Muscle layer of duodenum (tissue), 2 donors: Measurements from ENCODE around the gene SDHAF1.
"Not testable (repeated sequence)": the region's sequence is repeated elsewhere in the genome, so short reads cannot be mapped to it uniquely, and the experiment has no call there.

ENCODE experiments used
- H3K27ac ChIP-seq: one replicate; pipeline ENCODE4 v1.7.0; 2013; ENCODE audit warnings: mild to moderate bottlenecking, low read length
- H3K27me3 ChIP-seq: one replicate; pipeline ENCODE4 v1.7.0; 2013; ENCODE audit warnings: low read depth, mild to moderate bottlenecking, control low read depth, low read length
- H3K36me3 ChIP-seq, 2 donors: one replicate each; pipeline ENCODE4 v1.7.0; 2013; ENCODE audit warnings: low read length in 2 of 2, control low read depth in 1 of 2, mild to moderate bottlenecking in 1 of 2; ENCODE audit not compliant: insufficient read depth in 2 of 2, control insufficient read depth in 1 of 2
- H3K4me1 ChIP-seq, 2 donors: one replicate each; pipeline ENCODE4 v1.7.0; 2013; ENCODE audit warnings: low read length in 2 of 2, mild to moderate bottlenecking in 2 of 2, control low read depth in 1 of 2, moderate library complexity in 1 of 2; ENCODE audit not compliant: insufficient read depth in 2 of 2, control insufficient read depth in 1 of 2
- H3K4me3 ChIP-seq, 2 donors: one replicate each; pipeline ENCODE4 v1.7.0; 2013; ENCODE audit warnings: low read length in 2 of 2, low read depth in 1 of 2, mild to moderate bottlenecking in 1 of 2
- H3K9me3 ChIP-seq, 2 donors: one replicate each; pipeline ENCODE4 v1.7.0; 2013; ENCODE audit warnings: low read length in 2 of 2, control low read depth in 1 of 2, mild to moderate bottlenecking in 1 of 2; ENCODE audit not compliant: control insufficient read depth in 1 of 2
- donor health status: healthy.

SDHAF1 gene, protein sequence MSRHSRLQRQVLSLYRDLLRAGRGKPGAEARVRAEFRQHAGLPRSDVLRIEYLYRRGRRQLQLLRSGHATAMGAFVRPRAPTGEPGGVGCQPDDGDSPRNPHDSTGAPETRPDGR

DNA sequence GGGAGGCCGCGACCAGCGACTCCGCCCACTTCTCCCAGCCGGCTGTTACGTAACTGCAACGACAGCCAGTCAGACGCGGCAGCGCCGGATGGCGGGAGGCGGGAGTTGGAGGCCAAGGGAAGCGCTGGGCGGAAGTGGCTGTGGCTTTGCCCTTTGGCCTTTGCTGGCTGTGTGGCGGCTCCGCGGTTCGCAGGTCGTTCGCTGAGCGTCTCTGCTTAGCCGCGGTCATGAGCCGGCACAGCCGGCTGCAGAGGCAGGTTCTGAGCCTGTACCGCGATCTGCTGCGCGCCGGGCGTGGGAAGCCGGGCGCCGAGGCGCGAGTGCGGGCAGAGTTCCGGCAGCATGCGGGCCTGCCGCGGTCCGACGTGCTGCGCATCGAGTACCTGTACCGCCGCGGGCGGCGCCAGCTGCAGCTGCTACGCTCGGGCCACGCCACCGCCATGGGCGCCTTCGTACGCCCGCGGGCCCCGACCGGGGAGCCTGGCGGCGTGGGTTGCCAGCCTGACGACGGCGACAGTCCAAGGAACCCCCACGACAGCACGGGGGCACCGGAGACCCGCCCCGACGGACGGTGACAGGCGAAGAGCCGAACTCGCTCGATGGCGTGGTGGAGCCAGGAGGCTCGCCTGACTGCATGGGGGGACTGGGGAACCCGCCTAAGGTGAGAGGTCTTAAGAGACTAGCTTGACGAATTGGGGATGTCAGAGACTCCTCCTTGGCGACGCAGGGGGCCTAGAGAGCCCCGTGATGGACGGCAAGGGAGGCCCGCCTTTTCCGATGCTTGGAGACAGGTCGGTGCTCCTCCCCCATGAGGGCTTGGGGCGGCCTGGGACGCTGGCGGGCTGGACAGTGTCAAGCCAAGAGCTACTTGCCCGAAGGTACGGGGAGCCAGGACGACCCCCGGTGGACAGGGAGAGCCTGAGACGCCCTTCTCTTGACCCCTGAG is at the start of gene SDHAF1:
TSS of gene SDHAF1 (plus strand) at position 141 of the 946 bp plus-strand sequence. CDS start at position 228, 87 bp downstream.
- no peaks in the 10 kb centered on the region for H3K9me3 ChIP-seq
- H3K4me3 ChIP-seq, result peak within 1 kb of the TSS; percentile 67 to 96
- H3K4me1 ChIP-seq, result peaks cover 13 to 41% of the 10 kb centered on the region in 2 donors
- H3K27me3 ChIP-seq, result no peaks in the 10 kb centered on the region
- H3K27ac ChIP-seq, result peak within 1 kb of the TSS; percentile 36
- H3K36me3 ChIP-seq, result peaks cover 0 to 5% of the 10 kb centered on the region in 2 donors

DNA sequence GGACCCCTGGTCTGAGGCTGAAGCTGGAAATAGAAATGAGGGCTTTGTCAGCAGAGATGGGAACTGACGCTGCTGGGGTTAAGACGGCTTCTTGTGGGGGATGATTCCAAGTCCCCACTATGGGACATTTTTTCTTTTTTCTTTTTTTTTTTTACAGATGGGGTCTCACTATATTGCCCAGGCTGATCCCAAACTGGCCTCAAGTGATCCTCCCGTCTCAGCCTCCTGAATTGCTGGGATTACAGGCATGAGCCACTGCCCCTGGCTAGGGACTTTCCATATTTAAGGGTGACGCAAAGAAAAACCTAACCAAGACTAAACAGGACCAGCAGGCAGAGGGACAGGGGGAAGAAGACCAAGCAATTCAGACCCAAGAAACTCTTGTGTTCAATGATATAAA is 48.8 kb upstream of the SDHAF1 start:
- no peaks in the 10 kb centered on the region for H3K9me3 ChIP-seq
- H3K36me3 ChIP-seq, result peaks cover 4 to 8% of the 10 kb centered on the region in 2 donors
- H3K4me3 ChIP-seq, result no peak overlapping the region
- H3K4me1 ChIP-seq, result no peaks in the 10 kb centered on the region
- no peaks in the 10 kb centered on the region for H3K27me3 ChIP-seq
- H3K27ac ChIP-seq, result no peak overlapping the region

DNA sequence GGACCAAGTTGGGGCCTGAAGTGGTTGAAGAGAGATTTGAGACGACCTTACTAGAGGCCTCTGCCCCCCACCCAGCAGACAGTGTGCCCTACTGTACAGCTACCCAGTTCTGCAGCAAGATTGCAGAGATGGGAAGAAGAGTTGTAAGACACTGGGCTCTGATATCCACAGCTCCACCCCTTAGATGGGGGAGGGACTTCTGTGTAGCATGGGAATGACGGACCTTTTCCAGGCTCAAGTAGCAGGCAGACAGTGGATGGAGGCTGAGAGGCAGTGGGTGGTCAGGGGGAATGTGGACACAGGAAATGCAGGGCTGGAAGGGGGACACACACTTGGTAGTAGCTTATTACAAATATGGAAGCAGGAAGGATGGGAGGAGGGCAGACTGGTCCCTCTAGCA is 45.9 kb upstream of the SDHAF1 start:
- H3K27me3 ChIP-seq, result no peaks in the 10 kb centered on the region
- H3K27ac ChIP-seq, result no peak overlapping the region
- H3K9me3 ChIP-seq, result no peaks in the 10 kb centered on the region
- H3K4me3 ChIP-seq, result no peak overlapping the region
- no peaks in the 10 kb centered on the region for H3K4me1 ChIP-seq
- H3K36me3 ChIP-seq, result no peaks in the 10 kb centered on the region

DNA sequence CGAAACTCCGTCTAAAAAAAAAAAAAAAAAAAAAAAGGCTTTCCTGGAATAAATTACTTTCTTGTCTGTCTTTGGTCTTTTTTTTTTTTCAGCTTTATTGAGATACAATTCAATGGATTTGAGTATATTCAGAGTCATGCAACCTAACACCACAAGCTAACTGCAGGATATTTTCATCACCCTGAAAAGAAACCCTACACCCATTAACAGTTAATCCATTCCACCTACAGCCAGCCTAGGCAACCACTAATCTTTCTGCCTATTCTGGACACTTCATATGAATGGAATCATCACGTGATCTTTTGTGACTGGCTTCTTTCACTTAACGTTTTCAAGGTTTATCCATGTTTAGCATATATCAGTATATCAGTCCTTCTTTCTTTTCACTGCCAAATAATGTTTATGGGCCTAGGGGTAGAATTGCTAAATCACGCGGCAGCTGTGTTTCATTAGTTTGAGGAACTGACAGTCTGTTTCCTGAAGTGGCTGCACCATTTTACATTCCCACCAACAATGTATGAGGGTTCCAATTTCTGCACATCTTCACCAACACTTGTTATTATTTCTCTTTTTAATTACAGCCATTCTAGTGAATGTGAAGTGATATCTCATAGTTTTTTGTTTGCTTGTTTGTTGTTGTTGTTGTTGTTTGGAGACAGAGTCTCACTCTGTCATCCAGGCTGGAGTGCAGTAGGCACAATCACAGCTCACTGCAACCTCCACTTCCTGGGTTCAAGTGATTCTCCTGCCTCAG is 38.9 kb upstream of the SDHAF1 start:
- no peaks in the 10 kb centered on the region for H3K9me3 ChIP-seq
- no peak overlapping the region for H3K4me3 ChIP-seq
- no peak overlapping the region for H3K27ac ChIP-seq
- H3K36me3 ChIP-seq, result no peaks in the 10 kb centered on the region
- peaks cover 0 to 11% of the 10 kb centered on the region in 2 donors for H3K4me1 ChIP-seq
- peaks cover 20% of the 10 kb centered on the region for H3K27me3 ChIP-seq

DNA sequence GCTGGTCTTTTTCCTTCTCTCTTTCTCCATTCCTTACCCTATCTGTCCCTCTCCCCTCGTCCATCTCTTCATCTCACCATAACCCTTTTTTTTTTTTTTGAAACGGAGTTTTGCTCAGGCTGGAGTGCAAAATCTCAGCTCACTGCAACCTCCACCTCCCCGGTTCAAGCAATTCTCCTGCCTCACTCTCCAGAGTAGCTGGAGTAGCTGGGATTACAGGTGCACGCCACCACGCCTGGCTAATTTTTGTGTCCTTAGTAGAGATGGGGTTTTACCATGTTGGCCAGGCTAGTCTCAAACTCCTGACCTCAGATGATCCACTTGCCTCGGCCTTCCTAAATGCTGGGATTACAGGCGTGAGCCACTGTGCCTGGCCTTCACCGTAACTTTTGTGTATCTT is 37.6 kb upstream of the SDHAF1 start:
- not testable (repeated sequence) for H3K4me3 ChIP-seq, H3K9me3 ChIP-seq
- H3K27me3 ChIP-seq, result peaks cover 20% of the 10 kb centered on the region

DNA sequence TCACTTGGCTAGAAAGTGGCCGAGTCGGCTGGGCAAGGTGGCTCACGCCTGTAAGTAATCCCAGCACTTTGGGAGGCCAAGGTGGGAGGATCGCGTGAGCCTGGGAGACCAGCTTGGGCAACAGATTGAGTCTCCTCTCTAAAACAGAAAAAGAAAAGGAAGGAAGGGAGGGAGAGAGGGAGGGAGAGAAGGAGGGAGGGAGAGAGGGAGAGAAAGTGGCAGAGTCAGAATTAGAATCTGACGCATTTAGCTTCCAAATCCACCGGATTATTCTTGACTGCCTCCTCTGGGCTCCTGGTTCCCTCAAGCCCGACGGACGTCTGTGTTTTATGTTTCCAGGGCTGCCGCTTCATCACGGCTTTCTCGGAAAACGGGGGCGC is 36.3 kb upstream of the SDHAF1 start:
- no peaks in the 10 kb centered on the region for H3K36me3 ChIP-seq

More for the DNA sequence above, 37.6 kb upstream of the SDHAF1 start:
- H3K27ac ChIP-seq, H3K36me3 ChIP-seq: not testable (repeated sequence)
- H3K4me1 ChIP-seq, result peaks cover 0 to 11% of the 10 kb centered on the region in 2 donors

DNA sequence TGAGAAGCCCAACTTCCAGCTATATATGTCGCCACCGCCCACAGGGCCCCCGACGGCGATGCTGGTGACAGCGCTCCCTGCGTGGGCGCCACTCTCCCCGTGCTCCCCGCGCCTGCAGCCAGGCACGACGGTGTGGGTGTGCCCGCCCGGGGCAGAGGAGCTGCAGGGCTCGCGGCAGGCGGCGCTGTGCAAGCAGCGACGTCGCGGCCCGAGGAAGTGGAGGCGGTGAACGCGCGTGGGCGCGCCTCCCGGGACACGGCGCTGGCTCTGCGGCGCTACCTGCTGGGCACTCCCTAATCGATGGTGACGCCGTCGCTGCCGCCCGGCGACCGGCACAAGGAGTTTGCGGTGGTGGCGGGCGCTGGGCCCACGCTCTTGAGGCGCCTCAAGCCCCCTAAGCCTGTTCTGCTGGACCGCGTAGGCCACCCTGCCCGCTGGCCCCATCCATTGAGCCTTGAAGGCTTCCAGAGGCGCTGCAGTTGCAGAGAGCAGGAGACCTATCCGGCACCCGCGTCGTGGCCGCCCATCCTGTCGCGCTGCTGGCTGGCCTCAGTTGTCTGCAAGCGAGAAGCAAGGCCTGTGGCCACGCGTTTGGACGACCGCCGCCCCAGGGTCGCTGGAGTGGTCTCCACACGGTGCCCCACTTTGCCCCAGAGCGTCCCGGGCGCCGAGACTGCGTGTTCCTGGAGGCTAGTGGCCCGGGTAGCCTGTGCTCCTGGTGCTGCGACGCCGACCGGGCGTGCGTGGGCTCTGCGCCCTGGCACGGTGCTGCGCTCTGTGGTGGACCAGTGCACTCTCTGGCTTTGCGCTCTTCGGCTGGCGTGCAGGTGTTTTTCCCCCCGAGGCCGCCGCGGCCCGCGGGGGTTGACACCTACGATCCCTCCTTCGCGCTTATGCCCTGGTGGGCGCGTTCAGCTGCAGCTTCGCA is 35.7 kb upstream of the SDHAF1 start:
- H3K4me1 ChIP-seq, result peaks cover 0 to 11% of the 10 kb centered on the region in 2 donors
- H3K36me3 ChIP-seq, result no peaks in the 10 kb centered on the region
- no peak overlapping the region for H3K27ac ChIP-seq
- H3K9me3 ChIP-seq, result no peaks in the 10 kb centered on the region
- H3K27me3 ChIP-seq, result peaks cover 20% of the 10 kb centered on the region
- H3K4me3 ChIP-seq, result peak overlapping the region in 1 of 2 donors; percentile 21

More for the DNA sequence above, 36.3 kb upstream of the SDHAF1 start:
- no peaks in the 10 kb centered on the region for H3K9me3 ChIP-seq
- H3K4me3 ChIP-seq, result peak overlapping the region in 1 of 2 donors; percentile 21
- H3K4me1 ChIP-seq, result peaks cover 0 to 11% of the 10 kb centered on the region in 2 donors
- H3K27ac ChIP-seq, result no peak overlapping the region
- H3K27me3 ChIP-seq, result peaks cover 20% of the 10 kb centered on the region

DNA sequence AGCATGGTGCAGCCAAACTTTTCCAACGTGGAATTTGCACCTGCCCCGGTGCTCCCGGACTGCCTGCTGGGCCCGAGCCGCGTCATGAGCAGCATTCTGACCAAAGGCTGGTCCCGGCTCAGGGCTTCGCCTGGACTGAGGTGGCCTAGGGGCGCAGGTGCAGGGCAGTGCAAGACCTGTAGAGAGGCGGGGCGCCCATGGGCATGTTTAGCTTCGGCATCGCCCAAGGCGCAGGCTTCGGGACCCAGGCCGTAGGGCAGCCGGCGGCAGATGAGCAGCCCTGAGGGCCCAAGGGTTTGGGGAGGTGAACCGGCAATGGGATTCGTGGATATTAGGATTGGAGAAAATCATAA is 35.0 kb upstream of the SDHAF1 start:
- peaks cover 20% of the 10 kb centered on the region for H3K27me3 ChIP-seq
- no peak overlapping the region for H3K27ac ChIP-seq
- no peak overlapping the region for H3K4me3 ChIP-seq
- no peaks in the 10 kb centered on the region for H3K36me3 ChIP-seq
- H3K4me1 ChIP-seq, result peaks cover 0 to 11% of the 10 kb centered on the region in 2 donors
- H3K9me3 ChIP-seq, result no peaks in the 10 kb centered on the region

DNA sequence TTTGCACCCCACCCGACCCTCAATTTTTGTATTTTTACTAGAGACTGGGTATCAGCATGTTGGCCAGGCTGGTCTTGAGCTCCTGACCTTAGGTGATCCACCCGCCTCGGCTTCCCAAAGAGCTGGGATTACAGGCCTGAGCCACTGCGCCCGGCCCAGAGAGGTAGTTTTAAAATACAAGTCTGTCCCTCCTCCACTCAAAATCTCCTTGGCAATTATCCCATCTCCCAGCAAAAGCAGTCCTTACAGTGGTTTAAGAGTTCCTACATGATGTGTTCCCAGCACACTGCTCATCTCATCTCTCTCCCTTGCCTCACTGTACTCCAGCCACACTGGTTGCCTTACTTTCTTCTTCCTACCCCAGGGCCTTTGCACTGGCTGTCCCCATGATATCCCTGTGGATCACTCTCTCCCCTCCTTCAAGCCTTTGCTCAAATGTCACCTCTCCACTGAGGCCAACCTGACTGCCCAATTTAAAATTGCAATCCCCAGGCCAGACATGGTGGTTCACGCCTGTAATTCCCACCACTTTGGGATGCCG is 34.5 kb upstream of the SDHAF1 start:
- no peak overlapping the region for H3K27ac ChIP-seq
- peaks cover 20% of the 10 kb centered on the region for H3K27me3 ChIP-seq
- no peaks in the 10 kb centered on the region for H3K36me3 ChIP-seq
- H3K9me3 ChIP-seq, result no peaks in the 10 kb centered on the region
- H3K4me1 ChIP-seq, result peaks cover 0 to 11% of the 10 kb centered on the region in 2 donors
- no peak overlapping the region for H3K4me3 ChIP-seq

DNA sequence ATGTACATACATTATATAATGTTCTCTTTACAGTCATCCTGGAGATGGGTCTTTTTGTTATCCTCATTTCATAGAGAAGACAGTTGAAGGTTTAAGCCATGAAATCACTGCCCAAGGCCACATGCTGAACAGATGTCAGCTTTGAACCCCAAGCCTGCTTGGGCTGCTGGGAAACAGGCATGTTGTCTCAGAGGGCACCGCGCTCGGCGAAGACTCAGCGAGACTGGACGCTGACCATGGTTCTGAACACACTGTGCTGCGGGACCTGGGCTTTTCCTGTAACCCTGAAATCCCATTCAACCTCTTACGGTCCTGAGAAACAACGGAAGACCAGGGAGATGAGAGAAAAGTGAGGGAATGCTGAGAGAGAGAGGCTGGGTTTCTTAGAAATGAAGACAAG is 31.5 kb upstream of the SDHAF1 start:
- Histone ChIP-seq H3K27me3 (peaks cover 17% of the 10 kb centered on the region), H3K36me3 (no peaks in the 10 kb centered on the region), H3K4me1 (peaks cover 0 to 11% of the 10 kb centered on the region in 2 donors), H3K27ac (no peak overlapping the region), H3K4me3 (no peak overlapping the region), H3K9me3 (no peaks in the 10 kb centered on the region)
